ENCODE data around the gene A2ML1.
"Not testable (repeated sequence)": the region's sequence is repeated elsewhere in the genome, so short reads cannot be mapped to it uniquely, and the experiment has no call there.

Gene A2ML1

GRCh38 chr12:8784290-8784888, 38.0 kb upstream of the A2ML1 start:
- no peak for DNase-seq (ENCODE audit: low read depth)
- H3K4me3 ChIP-seq (ENCODE audit: low read length) = no peak overlapping the region
- TF ChIP-seq CTCF (IDR thresholded peaks at IDR 0.05; ENCODE audit: insufficient read depth, low read depth, low read length, missing control alignments) = no peak

- no peak for DNase-seq (ENCODE audit: low read depth)
- H3K4me3 ChIP-seq (ENCODE audit: low read length) = no peak overlapping the region
- no peak for TF ChIP-seq CTCF (IDR thresholded peaks at IDR 0.05; ENCODE audit: insufficient read depth, low read depth, low read length, missing control alignments)
Measured at GRCh38 chr12:8785499-8785898, 36.9 kb upstream of the A2ML1 start.

- H3K4me3 ChIP-seq (ENCODE audit: low read length); DNase-seq (ENCODE audit: low read depth): not testable (repeated sequence)
Measured at GRCh38 chr12:8787206-8787605, 35.2 kb upstream of the A2ML1 start.

GRCh38 chr12:8788706-8789105, 33.7 kb upstream of the A2ML1 start:
- DNase-seq (ENCODE audit: low read depth); H3K4me3 ChIP-seq (ENCODE audit: low read length): not testable (repeated sequence)

- not testable (repeated sequence) for DNase-seq (ENCODE audit: low read depth); H3K4me3 ChIP-seq (ENCODE audit: low read length)
Measured at GRCh38 chr12:8789341-8790013, 32.9 kb upstream of the A2ML1 start.

GRCh38 chr12:8793226-8793625, 29.2 kb upstream of the A2ML1 start:
- peak; percentile 32 for DNase-seq (ENCODE audit: low read depth)
- H3K4me3 ChIP-seq (ENCODE audit: low read length) = not testable (repeated sequence)

GRCh38 chr12:8794611-8795010, 27.8 kb upstream of the A2ML1 start:
- not testable (repeated sequence) for DNase-seq (ENCODE audit: low read depth); H3K4me3 ChIP-seq (ENCODE audit: low read length)

- no peak overlapping the region for H3K4me3 ChIP-seq (ENCODE audit: low read length)
- DNase-seq (ENCODE audit: low read depth) = no peak
- no peak for TF ChIP-seq CTCF (IDR thresholded peaks at IDR 0.05; ENCODE audit: insufficient read depth, low read depth, low read length, missing control alignments)
Measured at GRCh38 chr12:8796831-8797626, 25.4 kb upstream of the A2ML1 start.

- not testable (repeated sequence) for H3K4me3 ChIP-seq (ENCODE audit: low read length); DNase-seq (ENCODE audit: low read depth)
Measured at GRCh38 chr12:8801213-8801612, 21.2 kb upstream of the A2ML1 start.

- H3K4me3 ChIP-seq (ENCODE audit: low read length); DNase-seq (ENCODE audit: low read depth): not testable (repeated sequence)
Measured at GRCh38 chr12:8804833-8805232, 17.6 kb upstream of the A2ML1 start.

- H3K4me3 ChIP-seq (ENCODE audit: low read length); DNase-seq (ENCODE audit: low read depth): not testable (repeated sequence)
Measured at GRCh38 chr12:8805487-8805886, 16.9 kb upstream of the A2ML1 start.

GRCh38 chr12:8807084-8807483, 15.3 kb upstream of the A2ML1 start:
- not testable (repeated sequence) for DNase-seq (ENCODE audit: low read depth); H3K4me3 ChIP-seq (ENCODE audit: low read length)

GRCh38 chr12:8810112-8810511, 12.3 kb upstream of the A2ML1 start:
- not testable (repeated sequence) for DNase-seq (ENCODE audit: low read depth); H3K4me3 ChIP-seq (ENCODE audit: low read length)
